Neural cell (in vitro differentiated cells): Measurements from ENCODE around the gene AKT3. TPM values are rescaled to one million over a fixed set of nuclear protein-coding genes. Genes with fewer than 3 reads are reported as not detected.

Source experiments
- H2AFZ ChIP-seq: fragments of 200-600, 300-800 bp; sonication (generic), shearing (Covaris generic); 2 replicates; pipeline ENCODE4 v1.6.0; 2014; ENCODE audit warnings: low read depth, mild to moderate bottlenecking, antibody characterized with exemption, low read length, moderate library complexity
- H3F3A ChIP-seq: fragments of 200-600 bp; shearing (Covaris generic); 2 replicates; pipeline ENCODE4 v1.6.1; 2016; ENCODE audit warnings: mild to moderate bottlenecking, moderate library complexity, mixed read lengths, antibody characterized with exemption, low read length; ENCODE audit not compliant: insufficient read depth, poor library complexity, severe bottlenecking
- H3K27ac ChIP-seq: fragments of 200-600, 300-800 bp; sonication (generic), shearing (Covaris generic); 2 replicates; pipeline ENCODE4 v1.5.1; 2014; ENCODE audit warnings: mild to moderate bottlenecking, low read length, moderate library complexity
- H3K27me3 ChIP-seq: fragments of 300-800, 200-600 bp; sonication (generic), shearing (Covaris generic); 2 replicates; pipeline ENCODE4 v1.6.0; 2014; ENCODE audit warnings: mild to moderate bottlenecking, low read depth, low read length, moderate library complexity; ENCODE audit not compliant: insufficient read depth
- H3K36me3 ChIP-seq: fragments of 300-800, 200-600 bp; sonication (generic), shearing (Covaris generic); 2 replicates; pipeline ENCODE4 v1.5.1; 2014; ENCODE audit warnings: mild to moderate bottlenecking, antibody characterized with exemption, low read length, moderate library complexity; ENCODE audit not compliant: insufficient read depth
- H3K4me2 ChIP-seq: fragments of 300-800, 200-600 bp; sonication (generic), shearing (Covaris generic); 2 replicates; pipeline ENCODE4 v1.6.0; 2014; ENCODE audit warnings: mild to moderate bottlenecking, low read length
- H3K4me3 ChIP-seq: fragments of 300-800, 200-600 bp; sonication (generic), shearing (Covaris generic); 2 replicates; pipeline ENCODE4 v1.5.1; 2014; ENCODE audit warnings: mild to moderate bottlenecking, low read length, moderate library complexity
- H3K79me2 ChIP-seq: fragments of 200-600 bp; shearing (Covaris generic); replicated peaks from 2 replicates; pipeline ENCODE4 v1.6.0; 2014; ENCODE audit warnings: mild to moderate bottlenecking, low read length, moderate library complexity; ENCODE audit not compliant: insufficient read depth
- H3K9ac ChIP-seq: fragments of 300-800, 200-600 bp; sonication (generic), shearing (Covaris generic); 2 replicates; pipeline ENCODE4 v1.6.1; 2016; ENCODE audit warnings: mild to moderate bottlenecking, low read length, mixed read lengths
- H3K9me2 ChIP-seq: fragments of 200-600 bp; shearing (Covaris generic); 2 replicates; pipeline ENCODE4 v1.6.1; 2016; ENCODE audit warnings: mild to moderate bottlenecking, low read length, mixed read lengths; ENCODE audit not compliant: insufficient read depth
- H3K9me3 ChIP-seq: fragments of 200-600, 300-800 bp; sonication (generic), shearing (Covaris generic); 2 replicates; pipeline ENCODE4 v1.6.1; 2016; ENCODE audit warnings: mild to moderate bottlenecking, mixed run types, low read length, moderate library complexity, mixed read lengths
- H4K20me1 ChIP-seq: fragments of 200-600 bp; shearing (Covaris generic); 2 replicates; pipeline ENCODE4 v1.6.1; 2016; ENCODE audit warnings: mild to moderate bottlenecking, mixed run types; ENCODE audit not compliant: insufficient read depth
- CTCF ChIP-seq: fragments of 450-650 bp; IDR thresholded peaks from 2 replicates; pipeline ENCODE4 v1.5.1; 2014; ENCODE audit warnings: antibody characterized with exemption, mild to moderate bottlenecking, moderate library complexity; ENCODE audit not compliant: poor library complexity, severe bottlenecking
- EP300 ChIP-seq: fragments of 450-650 bp; conservative IDR thresholded peaks from 2 replicates; pipeline ENCODE4 v1.6.1; 2014; ENCODE audit warnings: antibody characterized with exemption, mild to moderate bottlenecking, moderate library complexity; ENCODE audit not compliant: poor library complexity, severe bottlenecking
- EZH2 ChIP-seq: fragments of 200-600, 300-800 bp; shearing (Covaris generic), sonication (generic); IDR thresholded peaks from 2 replicates; pipeline ENCODE4 v1.6.1; 2014; ENCODE audit warnings: antibody characterized with exemption, low read length, borderline replicate concordance, mild to moderate bottlenecking; ENCODE audit not compliant: insufficient read depth, poor library complexity, severe bottlenecking
- MXI1 ChIP-seq: fragments of 450-650 bp; conservative IDR thresholded peaks from 2 replicates; pipeline ENCODE4 v1.6.1; 2014; ENCODE audit warnings: antibody characterized with exemption, mild to moderate bottlenecking; ENCODE audit not compliant: poor library complexity, severe bottlenecking
- POLR2AphosphoS5 ChIP-seq: IDR thresholded peaks from 2 replicates; pipeline ENCODE4 v1.6.1; 2012
- RAD21 ChIP-seq: fragments of 450-650 bp; conservative IDR thresholded peaks from 2 replicates; pipeline ENCODE4 v1.6.1; 2014; ENCODE audit warnings: antibody characterized with exemption, mild to moderate bottlenecking, moderate library complexity
- SMC3 ChIP-seq: fragments of 450-650 bp; conservative IDR thresholded peaks from 2 replicates; pipeline ENCODE4 v1.6.1; 2014; ENCODE audit warnings: antibody characterized with exemption, mild to moderate bottlenecking, moderate library complexity; ENCODE audit not compliant: poor library complexity
- TAF1 ChIP-seq: IDR thresholded peaks from 2 replicates; pipeline ENCODE4 v1.6.1; 2012; ENCODE audit warnings: low read depth
- polyA plus RNA-seq: library from polyadenylated mRNA; depleted of rRNA; stranded (reverse); fragments of >200 nt; gene quantifications from 2 replicates; pipeline ENCODE4 v1.2.3, GENCODE V29; 2014
- TF ChIP-seq, protein P1 (sequence below): IDR thresholded peaks from 2 replicates; pipeline ENCODE4 v1.6.1; 2012; ENCODE audit warnings: borderline replicate concordance

The AKT3 gene
- polyA plus RNA-seq, 1 donor from 2014 or later, result 46.0 TPM

DNA sequence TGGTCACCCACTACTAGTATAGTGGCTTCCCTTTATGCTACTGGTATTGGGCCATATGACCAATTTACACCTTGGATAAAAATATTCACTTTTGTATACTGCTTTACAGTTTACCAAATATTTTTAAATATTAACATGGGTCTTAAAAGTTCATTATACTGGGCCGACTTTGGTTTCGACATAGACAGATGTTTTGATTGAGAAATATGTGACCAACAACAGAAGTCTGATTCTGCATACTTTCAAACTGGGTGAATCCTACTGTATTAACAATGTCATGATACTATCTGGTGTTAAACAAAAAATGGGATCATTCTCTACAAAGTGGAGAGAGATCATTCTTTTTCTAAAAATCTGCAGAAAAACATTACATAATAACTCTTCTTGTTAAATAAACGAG lies 134.8 kb downstream of the AKT3 start:
- Histone ChIP-seq H3K9me3 (no peaks in the 10 kb centered on the region), H2AFZ (no peak overlapping the region), H3K4me2 (no peak overlapping the region), H4K20me1 (no peaks in the 10 kb centered on the region), H3K36me3 (no peaks in the 10 kb centered on the region), H3K27me3 (no peaks in the 10 kb centered on the region), H3K79me2 (peaks cover 28% of the 10 kb centered on the region), H3F3A (peaks cover 10% of the 10 kb centered on the region), H3K4me3 (no peak overlapping the region), H3K27ac (peak overlapping the region; percentile 82), H3K9ac (no peak overlapping the region), H3K9me2 (no peaks in the 10 kb centered on the region)
- TF ChIP-seq, protein P1, sequence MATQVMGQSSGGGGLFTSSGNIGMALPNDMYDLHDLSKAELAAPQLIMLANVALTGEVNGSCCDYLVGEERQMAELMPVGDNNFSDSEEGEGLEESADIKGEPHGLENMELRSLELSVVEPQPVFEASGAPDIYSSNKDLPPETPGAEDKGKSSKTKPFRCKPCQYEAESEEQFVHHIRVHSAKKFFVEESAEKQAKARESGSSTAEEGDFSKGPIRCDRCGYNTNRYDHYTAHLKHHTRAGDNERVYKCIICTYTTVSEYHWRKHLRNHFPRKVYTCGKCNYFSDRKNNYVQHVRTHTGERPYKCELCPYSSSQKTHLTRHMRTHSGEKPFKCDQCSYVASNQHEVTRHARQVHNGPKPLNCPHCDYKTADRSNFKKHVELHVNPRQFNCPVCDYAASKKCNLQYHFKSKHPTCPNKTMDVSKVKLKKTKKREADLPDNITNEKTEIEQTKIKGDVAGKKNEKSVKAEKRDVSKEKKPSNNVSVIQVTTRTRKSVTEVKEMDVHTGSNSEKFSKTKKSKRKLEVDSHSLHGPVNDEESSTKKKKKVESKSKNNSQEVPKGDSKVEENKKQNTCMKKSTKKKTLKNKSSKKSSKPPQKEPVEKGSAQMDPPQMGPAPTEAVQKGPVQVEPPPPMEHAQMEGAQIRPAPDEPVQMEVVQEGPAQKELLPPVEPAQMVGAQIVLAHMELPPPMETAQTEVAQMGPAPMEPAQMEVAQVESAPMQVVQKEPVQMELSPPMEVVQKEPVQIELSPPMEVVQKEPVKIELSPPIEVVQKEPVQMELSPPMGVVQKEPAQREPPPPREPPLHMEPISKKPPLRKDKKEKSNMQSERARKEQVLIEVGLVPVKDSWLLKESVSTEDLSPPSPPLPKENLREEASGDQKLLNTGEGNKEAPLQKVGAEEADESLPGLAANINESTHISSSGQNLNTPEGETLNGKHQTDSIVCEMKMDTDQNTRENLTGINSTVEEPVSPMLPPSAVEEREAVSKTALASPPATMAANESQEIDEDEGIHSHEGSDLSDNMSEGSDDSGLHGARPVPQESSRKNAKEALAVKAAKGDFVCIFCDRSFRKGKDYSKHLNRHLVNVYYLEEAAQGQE, result no peak
- TF ChIP-seq RAD21 (no peak), CTCF (no peak), SMC3 (no peak), TAF1 (no peak), EZH2 (no peak), POLR2AphosphoS5 (no peak), EP300 (no peak), MXI1 (no peak)

- H3K9me3 ChIP-seq, result no peaks in the 10 kb centered on the region
- no peaks in the 10 kb centered on the region for H3K9me2 ChIP-seq
- peaks cover 32% of the 10 kb centered on the region for H3K79me2 ChIP-seq
- H3F3A ChIP-seq, result peaks cover 10% of the 10 kb centered on the region
- H3K36me3 ChIP-seq, result no peaks in the 10 kb centered on the region
- TF ChIP-seq EZH2, result no peak
- TF ChIP-seq RAD21, result peak; percentile 23
- TF ChIP-seq MXI1, result peak; percentile 89
- peak; percentile 77 for TF ChIP-seq POLR2AphosphoS5
- TF ChIP-seq, protein P1, result peak; percentile 17
- peak; percentile 22 for TF ChIP-seq SMC3
- no peak for TF ChIP-seq CTCF
- TF ChIP-seq TAF1, result no peak
- TF ChIP-seq EP300, result peak; percentile 94
- peak overlapping the region; percentile 60 for H3K9ac ChIP-seq
- H2AFZ ChIP-seq, result no peak overlapping the region
- no peaks in the 10 kb centered on the region for H4K20me1 ChIP-seq
- H3K4me3 ChIP-seq, result peak overlapping the region; percentile 63
- H3K4me2 ChIP-seq, result peak overlapping the region; percentile 84
- H3K27me3 ChIP-seq, result no peaks in the 10 kb centered on the region
- peak overlapping the region; percentile 82 for H3K27ac ChIP-seq
Measured at GRCh38 chr1:243713470-243714186, 136.4 kb downstream of the AKT3 start.
